Glutamatergic neuron (in vitro differentiated cells): ENCODE measurements around the gene KAT6B. TPM values are rescaled to one million over a fixed set of nuclear protein-coding genes. Genes with fewer than 3 reads are reported as not detected.

Source experiments
- DNase-seq: peaks from one replicate; pipeline ENCODE4 v3.0.0; 2022
- H3K27ac Mint-ChIP-seq: one replicate; pipeline ENCODE4 v1.8.0; 2020; ENCODE audit warnings: mild to moderate bottlenecking, mixed read lengths, inconsistent platforms; ENCODE audit not compliant: unreplicated experiment
- H3K27me3 Mint-ChIP-seq: one replicate; pipeline ENCODE4 v1.8.0; 2020; ENCODE audit warnings: mild to moderate bottlenecking, moderate library complexity, mixed read lengths, inconsistent platforms; ENCODE audit not compliant: unreplicated experiment
- H3K36me3 Mint-ChIP-seq: one replicate; pipeline ENCODE4 v1.8.0; 2020; ENCODE audit warnings: mild to moderate bottlenecking, mixed read lengths, inconsistent platforms; ENCODE audit not compliant: unreplicated experiment
- H3K4me1 Mint-ChIP-seq: one replicate; pipeline ENCODE4 v1.8.0; 2020; ENCODE audit warnings: mild to moderate bottlenecking, low read depth, mixed read lengths, inconsistent platforms; ENCODE audit not compliant: unreplicated experiment
- H3K4me3 Mint-ChIP-seq: one replicate; pipeline ENCODE4 v1.8.0; 2020; ENCODE audit warnings: mild to moderate bottlenecking, mixed read lengths, inconsistent platforms; ENCODE audit not compliant: unreplicated experiment
- H3K9me3 Mint-ChIP-seq: one replicate; pipeline ENCODE4 v1.8.0; 2020; ENCODE audit warnings: mild to moderate bottlenecking, moderate library complexity, mixed read lengths, inconsistent platforms; ENCODE audit not compliant: unreplicated experiment
- total RNA-seq: library from RNA; stranded (reverse); fragmentation: NEBNext Ultra II Directional; extraction: Animal tissue kit (Norgen Biotek cat#: 25700); gene quantifications from one replicate; pipeline ENCODE4 v1.2.1, GENCODE V29; 2021; ENCODE audit not compliant: unreplicated experiment
- TF ChIP-seq, protein P1 (sequence below): fragments of 200-600 bp; sonication (generic); IDR thresholded peaks from one replicate; pipeline ENCODE4 v1.5.0; 2021; ENCODE audit not compliant: partially characterized antibody, unreplicated experiment

KAT6B gene
- total RNA-seq, 1 donor from 2014 or later: 75.3 TPM

DNA sequence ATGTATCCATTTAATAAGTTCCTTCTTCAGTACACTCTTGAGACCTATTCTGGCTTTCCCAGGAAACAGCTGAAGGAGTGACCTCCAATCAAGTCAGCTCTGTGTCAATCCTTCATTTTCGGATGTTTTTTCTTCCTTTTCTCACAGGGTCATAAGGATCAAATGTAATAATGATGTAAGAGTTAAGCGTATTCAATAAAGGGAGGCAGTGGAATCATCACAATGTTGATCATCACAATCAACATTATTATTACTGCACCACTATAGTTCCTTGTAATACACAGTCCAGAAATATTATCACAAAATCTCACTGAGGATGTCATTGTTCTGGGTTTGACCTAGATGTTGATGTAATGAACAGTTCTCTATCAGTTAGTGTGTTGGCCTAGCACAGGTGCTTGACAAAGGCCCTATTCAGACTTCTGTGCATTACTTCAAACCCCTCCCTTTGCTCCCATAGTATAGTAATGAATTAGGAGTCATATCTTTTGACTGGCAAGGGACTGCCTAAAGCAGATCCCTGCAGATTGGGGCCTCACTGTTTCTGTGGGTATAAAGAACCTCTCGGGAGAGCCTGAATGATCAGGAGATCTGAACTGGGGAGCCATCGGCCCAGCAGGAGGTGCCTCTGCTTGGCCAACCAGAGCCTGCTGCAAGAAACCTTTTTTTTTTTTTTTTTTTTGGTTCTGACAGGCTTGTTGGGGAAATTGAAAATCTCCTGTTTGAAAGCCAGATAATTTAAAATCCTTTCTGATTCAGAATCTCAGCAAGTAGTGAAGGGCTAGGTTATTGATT is 100.6 kb downstream of the KAT6B start:
- peaks cover 8% of the 10 kb centered on the region for H3K9me3 Mint-ChIP-seq
- no peak overlapping the region for H3K4me3 Mint-ChIP-seq
- H3K27ac Mint-ChIP-seq: peak overlapping the region; percentile 9
- H3K4me1 Mint-ChIP-seq: peaks cover 55% of the 10 kb centered on the region
- peaks cover 2% of the 10 kb centered on the region for H3K27me3 Mint-ChIP-seq
- H3K36me3 Mint-ChIP-seq: no peaks in the 10 kb centered on the region
- TF ChIP-seq, protein P1, sequence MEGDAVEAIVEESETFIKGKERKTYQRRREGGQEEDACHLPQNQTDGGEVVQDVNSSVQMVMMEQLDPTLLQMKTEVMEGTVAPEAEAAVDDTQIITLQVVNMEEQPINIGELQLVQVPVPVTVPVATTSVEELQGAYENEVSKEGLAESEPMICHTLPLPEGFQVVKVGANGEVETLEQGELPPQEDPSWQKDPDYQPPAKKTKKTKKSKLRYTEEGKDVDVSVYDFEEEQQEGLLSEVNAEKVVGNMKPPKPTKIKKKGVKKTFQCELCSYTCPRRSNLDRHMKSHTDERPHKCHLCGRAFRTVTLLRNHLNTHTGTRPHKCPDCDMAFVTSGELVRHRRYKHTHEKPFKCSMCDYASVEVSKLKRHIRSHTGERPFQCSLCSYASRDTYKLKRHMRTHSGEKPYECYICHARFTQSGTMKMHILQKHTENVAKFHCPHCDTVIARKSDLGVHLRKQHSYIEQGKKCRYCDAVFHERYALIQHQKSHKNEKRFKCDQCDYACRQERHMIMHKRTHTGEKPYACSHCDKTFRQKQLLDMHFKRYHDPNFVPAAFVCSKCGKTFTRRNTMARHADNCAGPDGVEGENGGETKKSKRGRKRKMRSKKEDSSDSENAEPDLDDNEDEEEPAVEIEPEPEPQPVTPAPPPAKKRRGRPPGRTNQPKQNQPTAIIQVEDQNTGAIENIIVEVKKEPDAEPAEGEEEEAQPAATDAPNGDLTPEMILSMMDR: no peak
- DNase-seq: no peak

DNA sequence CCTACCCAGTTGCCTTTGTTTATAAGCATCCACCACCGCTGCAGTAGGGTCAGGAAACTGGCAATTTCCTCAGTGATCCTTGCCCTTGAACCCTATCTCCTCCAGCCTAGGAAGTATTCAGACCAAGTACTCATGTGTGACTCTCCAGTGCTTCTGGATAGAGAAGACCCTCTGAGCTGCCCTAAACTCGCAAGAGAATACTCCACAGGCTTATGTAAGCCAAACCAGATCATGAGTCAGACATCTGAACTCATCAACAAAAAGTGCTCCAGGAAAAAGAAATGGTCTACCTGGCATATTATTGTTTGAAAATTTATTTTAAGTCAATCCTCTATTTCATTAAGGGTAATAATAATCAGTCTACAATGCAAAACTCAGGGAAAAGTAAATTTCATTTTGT is 101.3 kb downstream of the KAT6B start:
- H3K4me3 Mint-ChIP-seq: no peak overlapping the region
- H3K9me3 Mint-ChIP-seq: peaks cover 11% of the 10 kb centered on the region
- H3K4me1 Mint-ChIP-seq: peaks cover 59% of the 10 kb centered on the region
- H3K36me3 Mint-ChIP-seq: no peaks in the 10 kb centered on the region
- no peak for DNase-seq
- H3K27me3 Mint-ChIP-seq: peaks cover 2% of the 10 kb centered on the region
- H3K27ac Mint-ChIP-seq: peak overlapping the region; percentile 30
- TF ChIP-seq, protein P1: no peak

DNA sequence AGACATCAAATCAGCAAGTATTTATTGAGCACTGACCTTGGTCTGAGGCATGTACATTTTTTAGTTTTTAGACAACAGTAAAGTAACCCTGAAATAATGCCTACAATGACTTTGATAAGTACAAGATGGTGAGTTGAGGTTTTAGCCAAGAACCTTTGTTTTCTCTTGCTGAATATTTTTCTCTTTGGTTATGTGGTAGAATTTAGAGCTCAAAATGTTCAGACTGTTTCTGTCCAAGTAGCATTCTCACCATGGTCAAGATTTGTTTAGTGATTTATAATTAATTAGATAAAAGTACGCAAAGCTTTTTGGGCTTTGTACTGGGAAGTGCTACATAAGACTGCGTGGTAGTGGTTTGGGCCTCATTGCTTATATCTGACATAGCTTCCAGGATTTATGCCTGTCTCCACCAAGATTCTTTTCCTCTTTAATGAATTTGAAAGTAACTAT is 102.4 kb downstream of the KAT6B start:
- Mint-ChIP-seq H3K4me3 (no peak overlapping the region), H3K27ac (no peak overlapping the region), H3K4me1 (peaks cover 60% of the 10 kb centered on the region), H3K9me3 (peaks cover 17% of the 10 kb centered on the region), H3K27me3 (peaks cover 8% of the 10 kb centered on the region), H3K36me3 (no peaks in the 10 kb centered on the region)
- TF ChIP-seq, protein P1: no peak
- DNase-seq: no peak

DNA sequence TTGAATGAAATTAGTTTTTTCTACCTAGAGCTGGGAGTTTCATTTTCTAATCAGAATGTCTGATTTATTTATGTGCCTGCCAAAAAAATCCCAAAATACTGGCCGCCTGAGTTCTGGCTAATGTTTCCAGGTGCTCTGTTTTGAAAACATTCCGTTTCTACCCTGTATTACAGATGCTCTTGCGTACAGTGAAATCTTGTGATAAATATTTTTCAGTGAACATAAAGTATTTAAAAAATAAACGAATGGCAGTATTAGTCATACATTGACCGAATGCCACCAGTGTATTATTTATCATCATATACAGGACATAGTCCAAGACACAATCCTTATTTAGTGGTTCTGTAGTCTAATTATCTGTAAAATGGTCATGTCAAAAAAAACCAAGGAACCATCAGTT is 102.8 kb downstream of the KAT6B start:
- Mint-ChIP-seq H3K36me3 (no peaks in the 10 kb centered on the region), H3K4me3 (no peak overlapping the region), H3K9me3 (peaks cover 18% of the 10 kb centered on the region), H3K27ac (no peak overlapping the region), H3K27me3 (peaks cover 8% of the 10 kb centered on the region), H3K4me1 (peaks cover 59% of the 10 kb centered on the region)
- no peak for DNase-seq
- TF ChIP-seq, protein P1: no peak

DNA sequence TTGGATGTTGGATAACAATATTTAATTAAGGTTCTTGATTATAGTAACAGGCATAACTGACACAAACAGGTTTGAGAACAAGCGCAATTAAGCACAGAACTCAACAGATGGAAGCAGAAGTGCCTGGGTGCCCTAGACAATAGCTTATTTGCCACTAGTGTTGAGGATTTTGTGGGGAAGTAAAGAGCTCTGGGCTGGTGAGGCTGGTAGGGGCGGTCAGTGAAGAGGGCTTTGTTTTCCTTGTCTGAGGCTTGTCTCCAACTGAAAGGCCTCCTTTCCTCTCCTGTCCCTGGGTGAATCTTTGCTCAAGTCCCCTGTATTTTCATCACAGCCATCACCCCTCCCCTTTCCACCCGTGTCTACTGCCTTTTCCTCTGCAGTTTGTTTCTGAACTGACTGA is 104.6 kb downstream of the KAT6B start:
- Mint-ChIP-seq H3K36me3 (no peaks in the 10 kb centered on the region), H3K27ac (peak overlapping the region; percentile 97), H3K9me3 (peaks cover 18% of the 10 kb centered on the region), H3K27me3 (peaks cover 11% of the 10 kb centered on the region), H3K4me1 (peaks cover 63% of the 10 kb centered on the region), H3K4me3 (peak overlapping the region; percentile 0)
- TF ChIP-seq, protein P1: no peak
- DNase-seq: no peak
